ENCODE data around the gene INSIG2. TPM values are rescaled to one million over a fixed set of nuclear protein-coding genes. Genes with fewer than 3 reads are reported as not detected.

Gene INSIG2
- total RNA-seq, 1 experiment from 2014 or later: 15.0 TPM

DNA sequence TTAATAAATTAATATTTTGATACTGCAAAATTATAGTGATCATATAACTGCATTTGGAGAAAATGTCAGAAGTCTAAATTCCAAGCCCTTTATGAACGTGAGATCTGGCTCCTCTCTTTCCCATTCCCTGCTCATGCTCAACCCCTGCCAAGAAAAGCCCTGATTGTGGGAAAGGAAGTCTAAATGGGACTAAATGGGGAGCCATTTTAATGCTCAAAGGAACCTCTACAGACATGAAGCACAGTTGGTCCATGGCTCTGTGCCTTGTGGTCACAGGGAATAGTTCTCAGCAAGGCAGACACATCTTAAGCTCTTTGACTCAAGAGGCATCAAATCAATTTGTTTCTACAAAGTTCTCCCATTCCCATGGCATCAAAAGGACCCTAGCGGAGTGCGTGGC lies 29.3 kb upstream of the INSIG2 start:
- ChIA-PET POLR2A (interaction anchor here (0.6 kb wide), 1 partner anchor 44 kb away, joined by 3 read pairs; no protein-coding TSS in a partner anchor), CTCF (interaction anchor here (0.7 to 9.6 kb wide), 6 partner anchors 16 to 797 kb away, joined by 3 to 164 read pairs (median 4); no protein-coding TSS in a partner anchor)
- DNase-seq (ENCODE audit: unreplicated experiment): no peak
- no peak overlapping the region for H3K4me3 Mint-ChIP-seq (ENCODE audit: unreplicated experiment)
- TF ChIP-seq CTCF (IDR thresholded peaks at IDR 0.05; ENCODE audit: unreplicated experiment): no peak
- intact Hi-C loops (cut with micrococcal nuclease): no loop called here
- H3K36me3 Mint-ChIP-seq (ENCODE audit: insufficient read depth, unreplicated experiment): no peaks in the 10 kb centered on the region
- no peak overlapping the region for H3K27ac Mint-ChIP-seq (ENCODE audit: low read depth, unreplicated experiment)
- no peaks in the 10 kb centered on the region for H3K9me3 Mint-ChIP-seq (ENCODE audit: unreplicated experiment)
- no TSS peak for BruUV-seq (replicated peaks)
- no peaks in the 10 kb centered on the region for H3K27me3 Mint-ChIP-seq (ENCODE audit: insufficient read depth, unreplicated experiment)
- peaks cover 6% of the 10 kb centered on the region for H3K4me1 Mint-ChIP-seq (ENCODE audit: insufficient read depth, unreplicated experiment)

- intact Hi-C loops (cut with micrococcal nuclease): no loop called here
- Mint-ChIP-seq H3K9me3 (ENCODE audit: unreplicated experiment) (no peaks in the 10 kb centered on the region), H3K4me3 (ENCODE audit: unreplicated experiment) (no peak overlapping the region), H3K27me3 (ENCODE audit: insufficient read depth, unreplicated experiment) (no peaks in the 10 kb centered on the region), H3K27ac (ENCODE audit: low read depth, unreplicated experiment) (no peak overlapping the region), H3K36me3 (ENCODE audit: insufficient read depth, unreplicated experiment) (no peaks in the 10 kb centered on the region), H3K4me1 (ENCODE audit: insufficient read depth, unreplicated experiment) (peaks cover 6% of the 10 kb centered on the region)
- BruUV-seq (replicated peaks): no TSS peak
- no peak for TF ChIP-seq CTCF (IDR thresholded peaks at IDR 0.05; ENCODE audit: unreplicated experiment)
- no peak for DNase-seq (ENCODE audit: unreplicated experiment)
- POLR2A ChIA-PET: interaction anchor here (0.6 to 1.2 kb wide), 2 partner anchors 13 to 1196 kb away, joined by 3 to 8 read pairs; no protein-coding TSS in a partner anchor
- CTCF ChIA-PET: interaction anchor here (0.8 to 9.6 kb wide), 8 partner anchors 8 to 161 kb away, joined by 3 to 164 read pairs (median 14); no protein-coding TSS in a partner anchor
Observed at GRCh38 chr2:118059919-118060478, 28.3 kb upstream of the INSIG2 start.

GRCh38 chr2:118061135-118061955 lies 26.9 kb upstream of the INSIG2 start:
- CTCF ChIA-PET: interaction anchor here (0.6 to 9.6 kb wide), 30 partner anchors 10 to 1114 kb away, joined by 3 to 164 read pairs (median 4); no protein-coding TSS in a partner anchor
- no peak overlapping the region for H3K4me3 Mint-ChIP-seq (ENCODE audit: unreplicated experiment)
- no peak overlapping the region for H3K27ac Mint-ChIP-seq (ENCODE audit: low read depth, unreplicated experiment)
- POLR2A ChIA-PET: interaction anchor here (1.2 to 1.7 kb wide), 2 partner anchors 14 to 29 kb away, joined by 3 to 8 read pairs; no protein-coding TSS in a partner anchor
- H3K9me3 Mint-ChIP-seq (ENCODE audit: unreplicated experiment): no peaks in the 10 kb centered on the region
- no peaks in the 10 kb centered on the region for H3K36me3 Mint-ChIP-seq (ENCODE audit: insufficient read depth, unreplicated experiment)
- intact Hi-C loops (cut with micrococcal nuclease): loop anchor here (1.0 kb wide), 2 partner anchors 14 to 29 kb away; no protein-coding TSS in a partner anchor
- BruUV-seq (replicated peaks): no TSS peak
- DNase-seq (ENCODE audit: unreplicated experiment): peak; percentile 87
- H3K4me1 Mint-ChIP-seq (ENCODE audit: insufficient read depth, unreplicated experiment): peaks cover 6% of the 10 kb centered on the region
- no peaks in the 10 kb centered on the region for H3K27me3 Mint-ChIP-seq (ENCODE audit: insufficient read depth, unreplicated experiment)
- TF ChIP-seq CTCF (IDR thresholded peaks at IDR 0.05; ENCODE audit: unreplicated experiment): peak; percentile 33

- H3K4me3 Mint-ChIP-seq (ENCODE audit: unreplicated experiment): no peak overlapping the region
- H3K4me1 Mint-ChIP-seq (ENCODE audit: insufficient read depth, unreplicated experiment): peaks cover 6% of the 10 kb centered on the region
- no peaks in the 10 kb centered on the region for H3K36me3 Mint-ChIP-seq (ENCODE audit: insufficient read depth, unreplicated experiment)
- CTCF ChIA-PET: interaction anchor here (0.6 to 9.6 kb wide), 19 partner anchors 10 to 804 kb away, joined by 3 to 164 read pairs (median 4); partner anchors contain the start of gene INSIG2
- intact Hi-C loops (cut with micrococcal nuclease): no loop called here
- no peak overlapping the region for H3K27ac Mint-ChIP-seq (ENCODE audit: low read depth, unreplicated experiment)
- DNase-seq (ENCODE audit: unreplicated experiment): no peak
- TF ChIP-seq CTCF (IDR thresholded peaks at IDR 0.05; ENCODE audit: unreplicated experiment): no peak
- POLR2A ChIA-PET: interaction anchor here (0.7 to 1.7 kb wide), 3 partner anchors 8 to 29 kb away, joined by 3 to 4 read pairs (median 4); no protein-coding TSS in a partner anchor
- no peaks in the 10 kb centered on the region for H3K9me3 Mint-ChIP-seq (ENCODE audit: unreplicated experiment)
- BruUV-seq (replicated peaks): no TSS peak
- no peaks in the 10 kb centered on the region for H3K27me3 Mint-ChIP-seq (ENCODE audit: insufficient read depth, unreplicated experiment)
Observed at GRCh38 chr2:118062048-118062447, 26.2 kb upstream of the INSIG2 start.

Measured in MCF 10A (cell line).